Activated naive CD4-positive, alpha-beta T cell treated with anti-CD3 and anti-CD28 coated beads for 36 hours (primary cell): ENCODE measurements around the gene CPA1. TPM values are rescaled to one million over a fixed set of nuclear protein-coding genes. Genes with fewer than 3 reads are reported as not detected.
A peak's percentile ranks its signal among the peaks of the same experiment; 100 is the strongest.

ENCODE experiments used
- CTCF ChIA-PET: fragments of 350-600 bp; sonication (Branson Sonifier 250); formaldehyde crosslinking; loops from one replicate; lab custom pipeline; 2021; ENCODE audit warnings: antibody characterized with exemption; lab: Charles Lee
- DNase-seq: peaks from one replicate; pipeline ENCODE4 v3.0.0-alpha.2; 2020
- H3K27ac Mint-ChIP-seq: one replicate; pipeline ENCODE4 v1.8.0; 2021; ENCODE audit warnings: mild to moderate bottlenecking, mixed read lengths
- H3K27me3 Mint-ChIP-seq: one replicate; pipeline ENCODE4 v1.8.0; 2021; ENCODE audit warnings: low read depth, mixed read lengths
- H3K36me3 Mint-ChIP-seq: one replicate; pipeline ENCODE4 v1.8.0; 2021; ENCODE audit warnings: low read depth, mixed read lengths
- H3K4me1 Mint-ChIP-seq: one replicate; pipeline ENCODE4 v1.8.0; 2021; ENCODE audit warnings: low read depth, mixed read lengths
- H3K4me3 Mint-ChIP-seq: one replicate; pipeline ENCODE4 v1.8.0; 2021; ENCODE audit warnings: mild to moderate bottlenecking, moderate library complexity, mixed read lengths
- H3K9me3 Mint-ChIP-seq: one replicate; pipeline ENCODE4 v1.8.0; 2021; ENCODE audit warnings: mixed read lengths
- intact Hi-C: fragments of 100-400 bp; cut with micrococcal nuclease; formaldehyde crosslinking; loops from one replicate; pipeline ENCODE4 v1.15.1; 2023
- total RNA-seq, 2 experiments: library from RNA; stranded (reverse); gene quantifications; one replicate each; pipeline ENCODE4 v1.2.3, GENCODE V29; 2021

CPA1 gene
- total RNA-seq, 2 experiments from 2014 or later: not detected

- no peak for DNase-seq
- Mint-ChIP-seq H3K27me3 (no peaks in the 10 kb centered on the region), H3K4me1 (peaks cover 20% of the 10 kb centered on the region), H3K27ac (peak overlapping the region; percentile 72), H3K4me3 (no peak overlapping the region), H3K36me3 (peaks cover 1% of the 10 kb centered on the region), H3K9me3 (no peaks in the 10 kb centered on the region)
- intact Hi-C loops: loop anchor here (2.0 to 5.0 kb wide), 3 partner anchors 21 to 93 kb away; partner anchors contain the start of gene CEP41
- CTCF ChIA-PET: interaction anchor here (1.3 kb wide), 1 partner anchor 364 kb away, joined by 4 read pairs; no protein-coding TSS in a partner anchor
Observed at GRCh38 chr7:130393841-130394411, 13.6 kb downstream of the CPA1 start.

- H3K27ac Mint-ChIP-seq: peak overlapping the region; percentile 72
- no peaks in the 10 kb centered on the region for H3K9me3 Mint-ChIP-seq
- CTCF ChIA-PET: interaction anchor here (1.3 kb wide), 1 partner anchor 363 kb away, joined by 4 read pairs; no protein-coding TSS in a partner anchor
- no peak overlapping the region for H3K4me3 Mint-ChIP-seq
- H3K36me3 Mint-ChIP-seq: peaks cover 3% of the 10 kb centered on the region
- H3K4me1 Mint-ChIP-seq: peaks cover 20% of the 10 kb centered on the region
- peak; percentile 57 for DNase-seq
- intact Hi-C loops: loop anchor here (2.0 to 5.0 kb wide), 3 partner anchors 20 to 93 kb away; partner anchors contain the start of gene CEP41
- no peaks in the 10 kb centered on the region for H3K27me3 Mint-ChIP-seq
Observed at GRCh38 chr7:130394421-130395195, 14.3 kb downstream of the CPA1 start.

GRCh38 chr7:130395421-130395820 is 15.1 kb downstream of the CPA1 start:
- no peak overlapping the region for H3K4me3 Mint-ChIP-seq
- CTCF ChIA-PET: no interaction called here
- DNase-seq: no peak
- H3K9me3 Mint-ChIP-seq: no peaks in the 10 kb centered on the region
- intact Hi-C loops: loop anchor here (2.0 kb wide), 1 partner anchor 19 kb away; no protein-coding TSS in a partner anchor
- H3K4me1 Mint-ChIP-seq: peaks cover 20% of the 10 kb centered on the region
- H3K27ac Mint-ChIP-seq: no peak overlapping the region
- H3K27me3 Mint-ChIP-seq: no peaks in the 10 kb centered on the region
- H3K36me3 Mint-ChIP-seq: peaks cover 10% of the 10 kb centered on the region

GRCh38 chr7:130396109-130396508 is 15.8 kb downstream of the CPA1 start:
- no peak overlapping the region for H3K4me3 Mint-ChIP-seq
- no peak for DNase-seq
- intact Hi-C loops: no loop called here
- peaks cover 20% of the 10 kb centered on the region for H3K4me1 Mint-ChIP-seq
- no peaks in the 10 kb centered on the region for H3K27me3 Mint-ChIP-seq
- peaks cover 10% of the 10 kb centered on the region for H3K36me3 Mint-ChIP-seq
- H3K9me3 Mint-ChIP-seq: no peaks in the 10 kb centered on the region
- H3K27ac Mint-ChIP-seq: no peak overlapping the region
- CTCF ChIA-PET: no interaction called here

GRCh38 chr7:130397051-130397757 is 16.9 kb downstream of the CPA1 start:
- H3K36me3 Mint-ChIP-seq: peaks cover 12% of the 10 kb centered on the region
- intact Hi-C loops: no loop called here
- H3K9me3 Mint-ChIP-seq: no peaks in the 10 kb centered on the region
- H3K27me3 Mint-ChIP-seq: no peaks in the 10 kb centered on the region
- no peak overlapping the region for H3K27ac Mint-ChIP-seq
- H3K4me1 Mint-ChIP-seq: peaks cover 20% of the 10 kb centered on the region
- no peak for DNase-seq
- CTCF ChIA-PET: interaction anchor here (0.7 kb wide), 1 partner anchor 361 kb away, joined by 3 read pairs; no protein-coding TSS in a partner anchor
- no peak overlapping the region for H3K4me3 Mint-ChIP-seq

GRCh38 chr7:130397758-130398073 is 17.4 kb downstream of the CPA1 start:
- CTCF ChIA-PET: interaction anchor here (0.7 kb wide), 1 partner anchor 361 kb away, joined by 3 read pairs; no protein-coding TSS in a partner anchor
- intact Hi-C loops: no loop called here
- Mint-ChIP-seq H3K27ac (no peak overlapping the region), H3K9me3 (no peaks in the 10 kb centered on the region), H3K4me3 (no peak overlapping the region), H3K27me3 (no peaks in the 10 kb centered on the region), H3K4me1 (peaks cover 20% of the 10 kb centered on the region), H3K36me3 (peaks cover 17% of the 10 kb centered on the region)
- DNase-seq: no peak

- intact Hi-C loops: no loop called here
- no peak overlapping the region for H3K4me3 Mint-ChIP-seq
Observed at GRCh38 chr7:130398526-130399090, 18.3 kb downstream of the CPA1 start.

GRCh38 chr7:130400120-130400572 is 19.9 kb downstream of the CPA1 start:
- DNase-seq: no peak
- Mint-ChIP-seq H3K4me3 (no peak overlapping the region), H3K36me3 (peaks cover 17% of the 10 kb centered on the region), H3K9me3 (no peaks in the 10 kb centered on the region), H3K4me1 (peaks cover 4% of the 10 kb centered on the region), H3K27me3 (no peaks in the 10 kb centered on the region), H3K27ac (no peak overlapping the region)
- CTCF ChIA-PET: no interaction called here
- intact Hi-C loops: no loop called here

More at GRCh38 chr7:130398526-130399090, 18.3 kb downstream of the CPA1 start:
- Mint-ChIP-seq H3K27ac (no peak overlapping the region), H3K27me3 (no peaks in the 10 kb centered on the region), H3K36me3 (peaks cover 17% of the 10 kb centered on the region), H3K9me3 (no peaks in the 10 kb centered on the region), H3K4me1 (peaks cover 18% of the 10 kb centered on the region)
- no peak for DNase-seq
- CTCF ChIA-PET: no interaction called here

- CTCF ChIA-PET: no interaction called here
- Mint-ChIP-seq H3K4me1 (no peaks in the 10 kb centered on the region), H3K27ac (no peak overlapping the region), H3K27me3 (no peaks in the 10 kb centered on the region), H3K4me3 (no peak overlapping the region), H3K9me3 (no peaks in the 10 kb centered on the region), H3K36me3 (peaks cover 17% of the 10 kb centered on the region)
- intact Hi-C loops: no loop called here
- DNase-seq: no peak
Observed at GRCh38 chr7:130401101-130401500, 20.8 kb downstream of the CPA1 start.

GRCh38 chr7:130401578-130401977 is 21.3 kb downstream of the CPA1 start:
- Mint-ChIP-seq H3K27ac (no peak overlapping the region), H3K4me1 (no peaks in the 10 kb centered on the region), H3K4me3 (no peak overlapping the region), H3K9me3 (no peaks in the 10 kb centered on the region), H3K36me3 (peaks cover 17% of the 10 kb centered on the region), H3K27me3 (no peaks in the 10 kb centered on the region)
- intact Hi-C loops: no loop called here
- CTCF ChIA-PET: no interaction called here
- no peak for DNase-seq

- Mint-ChIP-seq H3K4me3 (no peak overlapping the region), H3K27me3 (no peaks in the 10 kb centered on the region), H3K9me3 (no peaks in the 10 kb centered on the region), H3K27ac (no peak overlapping the region), H3K36me3 (peaks cover 16% of the 10 kb centered on the region), H3K4me1 (peaks cover 4% of the 10 kb centered on the region)
- CTCF ChIA-PET: no interaction called here
- intact Hi-C loops: no loop called here
- DNase-seq: no peak
Observed at GRCh38 chr7:130405003-130405402, 24.7 kb downstream of the CPA1 start.

GRCh38 chr7:130409067-130409711 is 28.9 kb downstream of the CPA1 start:
- H3K4me3 Mint-ChIP-seq: no peak overlapping the region
- H3K4me1 Mint-ChIP-seq: peaks cover 20% of the 10 kb centered on the region
- H3K27ac Mint-ChIP-seq: no peak overlapping the region
- DNase-seq: no peak
- peaks cover 8% of the 10 kb centered on the region for H3K36me3 Mint-ChIP-seq
- CTCF ChIA-PET: no interaction called here
- H3K27me3 Mint-ChIP-seq: no peaks in the 10 kb centered on the region
- intact Hi-C loops: no loop called here
- H3K9me3 Mint-ChIP-seq: no peaks in the 10 kb centered on the region
